SK-N-MC (cell line): ENCODE results near the gene ZNF519.

ENCODE experiments used
- DNase-seq: peaks from one replicate; pipeline ENCODE4 v3.0.0-alpha.2; 2011; ENCODE audit warnings: low read depth, low spot score
- H3K27ac ChIP-seq: fragments of 200-600 bp; sonication (generic); 2 replicates; pipeline ENCODE4 v1.5.1; 2016; ENCODE audit warnings: mixed run types
- H3K36me3 ChIP-seq: fragments of 200-600 bp; sonication (generic); 2 replicates; pipeline ENCODE4 v1.6.1; 2017; ENCODE audit warnings: antibody characterized with exemption, low read length, mixed read lengths; ENCODE audit not compliant: insufficient read depth
- H3K4me3 ChIP-seq: fragments of 200-600 bp; sonication (generic); 2 replicates; pipeline ENCODE4 v1.5.1; 2016
- H3K9ac ChIP-seq: fragments of 200-600 bp; sonication (generic); 2 replicates; pipeline ENCODE4 v1.8.0; 2017; ENCODE audit warnings: mixed run types, mixed read lengths; ENCODE audit not compliant: insufficient read length
- H3K9me3 ChIP-seq: fragments of 200-600 bp; sonication (generic); 2 replicates; pipeline ENCODE4 v1.6.1; 2017; ENCODE audit warnings: low read depth, mild to moderate bottlenecking, antibody characterized with exemption, low read length, moderate library complexity, mixed read lengths
- FOXP2 ChIP-seq: optimal IDR thresholded peaks from 2 replicates; pipeline ENCODE3; 2011; ENCODE audit warnings: mild to moderate bottlenecking, moderate library complexity; ENCODE audit not compliant: insufficient read depth; ENCODE audit errors: extremely low read length, control extremely low read depth

Gene ZNF519

GRCh38 chr18:14053661-14054060 is 78.6 kb downstream of the ZNF519 start:
- Histone ChIP-seq H3K9ac (no peak overlapping the region), H3K4me3 (no peak overlapping the region), H3K9me3 (no peaks in the 10 kb centered on the region), H3K27ac (no peak overlapping the region), H3K36me3 (no peaks in the 10 kb centered on the region)
- DNase-seq, result no peak
- TF ChIP-seq FOXP2, result no peak
